NB4 (cell line): ENCODE measurements around the gene NIM1K.

Experiments used
- MYC ChIP-seq: IDR thresholded peaks from 2 replicates; pipeline ENCODE4 v1.6.1; 2011; ENCODE audit warnings: low read depth, low read length
- POLR2A ChIP-seq: IDR thresholded peaks from 2 replicates; pipeline ENCODE4 v1.6.1; 2011; ENCODE audit warnings: mild to moderate bottlenecking; ENCODE audit not compliant: insufficient read length; ENCODE audit errors: extremely low read depth
- TF ChIP-seq, protein P1 (sequence below): IDR thresholded peaks from one replicate; pipeline ENCODE4 v1.5.1; 2012; ENCODE audit warnings: low read depth, low read length

DNA sequence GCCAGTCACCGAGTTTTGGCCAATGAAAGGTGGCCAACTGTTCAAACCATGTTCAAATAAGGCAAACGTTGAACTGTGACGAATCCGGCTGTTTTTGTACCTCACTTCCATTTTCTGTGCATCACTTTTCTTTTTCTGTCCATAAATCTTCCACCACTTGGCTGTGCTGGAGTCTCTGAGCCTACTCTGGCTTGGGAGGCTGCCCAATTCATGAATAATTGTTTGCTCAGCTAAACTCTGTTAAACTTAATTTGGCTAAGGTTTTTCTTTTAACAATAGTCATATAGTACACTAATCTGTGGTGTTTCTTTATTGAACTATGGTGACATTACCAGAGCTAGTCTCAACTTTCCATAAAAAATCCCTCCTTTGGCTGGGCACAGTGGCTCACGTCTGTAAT, 11.3 kb downstream of the NIM1K start:
- TF ChIP-seq POLR2A (no peak), MYC (no peak)
- TF ChIP-seq, protein P1, sequence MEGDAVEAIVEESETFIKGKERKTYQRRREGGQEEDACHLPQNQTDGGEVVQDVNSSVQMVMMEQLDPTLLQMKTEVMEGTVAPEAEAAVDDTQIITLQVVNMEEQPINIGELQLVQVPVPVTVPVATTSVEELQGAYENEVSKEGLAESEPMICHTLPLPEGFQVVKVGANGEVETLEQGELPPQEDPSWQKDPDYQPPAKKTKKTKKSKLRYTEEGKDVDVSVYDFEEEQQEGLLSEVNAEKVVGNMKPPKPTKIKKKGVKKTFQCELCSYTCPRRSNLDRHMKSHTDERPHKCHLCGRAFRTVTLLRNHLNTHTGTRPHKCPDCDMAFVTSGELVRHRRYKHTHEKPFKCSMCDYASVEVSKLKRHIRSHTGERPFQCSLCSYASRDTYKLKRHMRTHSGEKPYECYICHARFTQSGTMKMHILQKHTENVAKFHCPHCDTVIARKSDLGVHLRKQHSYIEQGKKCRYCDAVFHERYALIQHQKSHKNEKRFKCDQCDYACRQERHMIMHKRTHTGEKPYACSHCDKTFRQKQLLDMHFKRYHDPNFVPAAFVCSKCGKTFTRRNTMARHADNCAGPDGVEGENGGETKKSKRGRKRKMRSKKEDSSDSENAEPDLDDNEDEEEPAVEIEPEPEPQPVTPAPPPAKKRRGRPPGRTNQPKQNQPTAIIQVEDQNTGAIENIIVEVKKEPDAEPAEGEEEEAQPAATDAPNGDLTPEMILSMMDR, result no peak
